NCI-H446 (cell line): Measurements from ENCODE around the gene APPL2.
"Not testable (repeated sequence)": the region's sequence is repeated elsewhere in the genome, so short reads cannot be mapped to it uniquely, and the experiment has no call there.

Experiments
- DNase-seq, 2 experiments: peaks; one replicate each; lab custom pipeline; 2025; lab: John Stamatoyannopoulos, UW

The APPL2 gene

DNA sequence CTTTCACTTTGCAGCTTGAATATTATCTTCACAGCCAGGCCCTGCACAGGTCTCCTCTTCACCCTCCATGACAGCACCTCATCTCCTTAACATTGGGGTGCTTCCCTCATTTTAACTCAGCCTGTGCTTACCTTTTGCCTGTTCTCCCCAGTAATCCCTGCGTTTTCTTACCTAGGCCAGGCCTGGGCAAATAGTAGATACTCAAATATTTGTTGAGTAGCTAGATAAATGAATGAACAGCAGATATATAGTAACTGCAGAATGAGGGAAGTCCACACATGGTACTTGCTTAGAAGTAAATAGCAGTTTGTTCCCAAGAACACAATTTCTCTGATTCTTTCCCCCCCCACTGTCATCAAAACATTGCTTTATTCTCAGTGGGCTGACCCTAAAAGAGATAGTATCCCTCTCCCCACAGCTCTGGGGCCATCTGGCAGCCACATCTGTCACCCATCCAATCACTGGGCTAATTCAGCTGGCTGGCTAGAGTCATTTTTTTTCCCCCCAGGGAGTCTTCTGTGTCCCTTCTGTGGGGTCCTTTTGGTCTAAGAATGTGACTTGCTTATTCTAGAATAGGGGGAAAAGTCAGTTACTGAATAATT, 43.2 kb downstream of the APPL2 start:
- DNase-seq, result no peak

DNA sequence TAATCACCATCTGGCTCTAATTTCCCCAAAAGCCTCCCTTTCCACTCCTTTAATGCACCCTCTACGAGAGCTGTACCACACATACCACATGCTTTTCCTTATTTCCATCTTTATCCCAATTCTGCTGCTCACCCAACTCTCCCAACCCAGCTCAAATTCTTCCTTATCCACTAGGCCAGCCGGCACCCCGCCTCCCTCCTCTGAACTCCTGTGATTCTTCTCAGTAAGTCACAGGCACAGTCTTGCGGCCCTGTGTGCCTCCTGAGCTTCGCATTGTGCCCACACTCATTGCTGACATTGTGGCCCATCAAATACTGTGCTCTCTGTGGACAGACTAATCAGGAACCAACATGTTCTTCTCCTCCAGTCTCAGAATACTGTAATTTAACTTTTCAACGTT, 45.4 kb downstream of the APPL2 start:
- DNase-seq, result no peak

DNA sequence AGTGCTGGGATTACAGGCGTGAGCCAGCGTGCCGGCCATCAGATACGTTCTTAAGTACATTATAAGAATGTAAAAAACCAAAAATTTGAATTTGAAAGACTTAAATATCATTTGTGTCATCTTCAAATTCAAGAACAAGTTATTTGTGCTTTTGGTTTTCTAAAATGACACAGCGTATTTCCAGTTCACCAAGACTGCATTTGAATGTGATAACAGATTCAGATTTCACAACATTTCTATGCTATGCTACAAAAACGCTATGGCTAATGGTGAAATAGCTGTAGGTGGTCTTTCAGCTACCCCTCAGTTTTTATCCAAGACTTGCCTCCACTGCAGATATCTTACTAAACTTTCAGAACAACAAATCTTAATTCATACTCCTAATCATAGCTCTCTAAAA, 46.7 kb downstream of the APPL2 start:
- DNase-seq, result no peak

DNA sequence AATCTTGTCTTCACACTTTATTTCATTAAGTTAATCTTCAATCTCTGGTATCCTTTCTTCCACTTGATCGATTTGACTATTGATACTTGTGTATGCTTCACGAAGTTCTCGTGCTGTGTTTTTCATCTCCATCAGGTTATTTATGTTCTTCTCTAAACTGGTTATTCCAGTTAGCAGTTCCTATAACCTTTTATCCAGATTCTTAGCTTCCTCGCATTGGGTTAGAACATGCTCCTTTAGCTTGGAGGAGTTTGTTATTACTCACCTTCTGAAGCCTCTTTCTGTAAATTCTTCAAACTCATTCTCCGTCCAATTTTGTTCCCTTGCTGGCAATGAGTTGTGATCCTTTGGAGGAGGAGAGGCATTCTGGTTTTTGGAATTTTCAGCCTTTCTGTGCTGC, 52.0 kb downstream of the APPL2 start:
- not testable (repeated sequence) for DNase-seq

DNA sequence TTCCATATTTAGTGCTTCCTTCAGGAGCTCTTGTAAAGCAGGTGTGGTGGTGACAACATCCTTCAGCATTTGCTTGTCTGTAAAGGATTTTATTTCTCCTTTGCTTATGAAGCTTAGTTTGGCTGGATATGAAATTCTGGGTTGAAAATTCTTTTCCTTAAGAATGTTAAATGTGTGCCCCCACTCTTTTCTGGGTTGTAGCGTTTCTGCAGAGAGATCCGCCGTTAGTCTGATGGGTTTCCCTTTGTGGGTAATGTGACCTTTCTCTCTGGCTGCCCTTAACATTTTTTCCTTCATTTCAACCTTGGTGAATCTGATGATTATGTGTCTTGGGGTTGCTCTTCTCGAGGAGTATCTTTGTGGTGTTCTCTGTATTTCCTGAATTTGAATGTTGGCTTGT, 52.6 kb downstream of the APPL2 start:
- DNase-seq, result not testable (repeated sequence)

DNA sequence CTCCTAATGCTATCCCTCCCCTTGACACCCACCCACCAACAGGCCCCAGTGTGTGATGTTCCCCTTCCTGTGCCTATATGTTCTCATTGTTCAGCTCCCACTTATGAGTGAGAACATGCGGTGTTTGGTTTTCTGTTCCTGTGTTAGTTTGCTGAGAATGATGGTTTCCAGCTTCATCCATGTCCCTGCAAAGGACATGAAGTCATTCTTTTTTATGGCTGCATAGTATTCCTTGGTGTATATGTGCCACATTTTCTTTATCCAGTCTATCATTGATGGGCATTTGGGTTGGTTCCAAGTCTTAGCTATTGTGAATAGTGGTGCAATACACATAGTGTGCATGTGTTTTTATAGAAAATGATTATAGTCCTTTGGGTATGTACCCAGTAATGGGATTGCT, 56.9 kb downstream of the APPL2 start:
- not testable (repeated sequence) for DNase-seq

DNA sequence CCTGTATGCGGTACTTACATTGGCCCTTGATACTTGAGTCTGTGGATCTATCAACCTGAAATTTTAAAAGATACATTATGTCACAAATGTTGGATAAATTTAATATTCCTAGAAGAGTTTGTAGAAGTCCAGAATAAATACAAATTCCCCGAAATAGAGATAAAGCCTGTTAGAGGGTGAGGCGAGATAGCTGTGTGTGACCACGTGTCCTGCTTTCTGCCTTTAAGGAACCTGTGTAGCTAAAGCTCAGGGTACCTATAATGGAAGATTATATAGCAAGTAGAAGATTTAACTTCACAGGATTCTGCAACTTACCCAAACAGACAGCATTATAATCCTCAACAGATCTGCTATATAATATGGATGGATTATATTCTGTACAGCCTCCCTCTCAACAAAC, 58.8 kb downstream of the APPL2 start:
- no peak for DNase-seq

DNA sequence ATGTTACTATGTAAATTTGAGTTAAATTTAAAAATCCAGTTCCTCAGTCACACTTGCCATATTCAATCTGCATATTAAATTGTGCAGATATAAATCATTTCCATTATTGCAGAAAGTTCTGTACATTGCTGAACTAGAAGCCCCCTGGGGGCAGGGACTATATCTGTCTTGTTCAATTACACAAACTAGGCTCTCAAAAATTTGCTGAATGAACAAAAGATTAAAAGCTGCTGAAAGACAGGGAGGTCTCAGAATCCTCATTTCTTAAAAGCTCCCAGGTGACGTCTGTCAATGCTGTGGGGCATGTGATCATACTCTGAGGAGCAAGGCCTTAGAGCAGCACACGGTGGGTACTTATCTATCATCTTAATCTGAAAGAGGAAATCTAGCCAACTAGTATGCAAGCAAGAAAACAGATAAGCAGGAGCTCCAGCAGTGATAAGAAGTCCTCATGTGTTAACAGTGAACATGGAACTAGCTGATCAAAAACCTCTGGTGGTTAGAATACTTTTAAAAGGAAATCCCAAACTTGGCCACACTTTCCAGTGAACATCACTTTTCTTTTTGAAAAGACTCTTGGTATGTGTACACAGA, 60.5 kb downstream of the APPL2 start:
- no peak for DNase-seq

DNA sequence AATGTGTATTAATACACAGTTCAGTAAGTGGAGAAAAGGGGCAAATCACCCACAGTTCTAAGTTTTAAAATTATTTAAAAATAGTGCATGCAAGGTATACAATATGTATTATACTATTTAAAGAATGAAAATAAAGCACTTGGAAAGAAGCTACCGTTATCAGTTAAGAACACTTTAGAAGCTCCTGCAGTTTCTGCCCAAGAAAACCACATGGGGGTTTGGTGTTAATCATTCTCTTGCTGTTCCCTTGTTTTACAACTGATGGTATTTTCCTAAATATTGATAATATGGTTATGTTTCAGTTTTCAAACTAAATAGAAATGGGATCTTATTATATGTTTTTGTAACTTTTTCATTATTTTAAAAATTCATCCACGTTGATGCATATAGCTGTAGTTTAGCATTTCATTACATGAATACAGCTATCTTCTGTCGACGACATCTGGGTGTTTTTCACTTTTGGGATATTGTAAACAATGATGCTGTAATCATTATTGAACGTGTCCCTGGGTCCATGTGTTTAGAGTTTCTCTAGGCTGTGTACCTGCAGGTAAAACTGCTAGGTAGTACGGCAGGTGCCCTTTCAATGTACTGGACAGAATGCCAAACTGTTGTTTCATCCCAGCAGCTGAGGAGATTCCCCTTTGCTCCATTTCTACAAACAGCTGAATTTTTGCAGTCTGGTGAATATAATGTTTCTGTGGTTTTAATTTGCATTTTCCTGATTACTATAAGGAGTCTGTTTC, 64.1 kb downstream of the APPL2 start:
- DNase-seq, result no peak

DNA sequence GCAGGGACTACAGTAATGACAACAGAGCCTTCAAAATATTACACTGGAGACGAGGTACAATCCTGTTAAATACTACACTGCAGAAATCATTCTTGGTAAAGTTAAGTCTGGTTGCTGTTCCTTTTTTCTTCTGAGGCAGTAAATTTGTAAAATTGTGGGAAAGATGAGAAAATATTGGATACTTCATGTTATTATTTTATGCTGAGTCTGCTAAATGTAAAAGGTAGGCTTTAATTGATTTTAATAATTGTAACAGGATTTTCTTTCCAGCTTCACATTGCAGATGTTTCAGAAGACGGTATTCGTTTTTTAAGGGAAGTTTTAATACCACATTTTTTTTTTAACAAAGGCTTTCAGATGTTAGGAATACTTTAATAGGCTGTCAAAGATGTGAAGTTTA, 65.8 kb downstream of the APPL2 start:
- DNase-seq, result no peak

DNA sequence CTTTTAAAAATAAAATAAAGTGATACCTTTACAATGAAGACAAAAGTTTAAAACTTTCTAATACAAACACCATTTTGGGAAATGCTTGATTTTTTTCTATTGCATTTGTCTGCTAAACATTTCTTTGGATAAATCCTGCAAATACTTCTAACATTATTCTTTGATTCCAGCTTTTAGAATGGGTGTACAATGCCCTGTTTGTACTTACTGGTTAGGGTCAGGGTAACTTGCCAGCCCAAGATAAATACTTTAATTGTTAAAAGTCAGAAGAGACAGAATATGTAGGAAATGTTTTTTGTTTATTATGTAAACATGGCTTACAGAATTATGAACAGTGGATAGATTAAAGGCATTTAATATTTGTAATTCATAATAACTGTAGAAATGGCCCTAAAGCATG, 68.0 kb downstream of the APPL2 start:
- no peak for DNase-seq

DNA sequence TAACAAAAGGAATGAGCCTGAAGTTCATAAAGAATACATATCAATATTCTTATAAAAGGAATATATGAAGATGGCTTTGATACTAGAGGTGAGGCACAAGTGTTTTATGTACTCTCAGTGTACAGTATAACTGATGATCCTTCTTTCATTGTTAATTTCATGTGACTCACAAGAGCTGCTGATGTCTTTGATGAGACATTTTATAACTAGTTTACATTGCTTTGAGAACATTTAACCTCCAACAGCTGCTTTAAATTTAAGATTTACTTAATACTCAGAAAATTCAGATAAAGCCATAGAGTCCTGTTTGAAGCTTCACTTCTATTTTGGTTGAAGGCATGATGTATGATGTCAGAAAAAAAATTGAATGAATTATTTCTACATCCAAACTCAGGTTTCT, 68.6 kb downstream of the APPL2 start:
- DNase-seq, result no peak

DNA sequence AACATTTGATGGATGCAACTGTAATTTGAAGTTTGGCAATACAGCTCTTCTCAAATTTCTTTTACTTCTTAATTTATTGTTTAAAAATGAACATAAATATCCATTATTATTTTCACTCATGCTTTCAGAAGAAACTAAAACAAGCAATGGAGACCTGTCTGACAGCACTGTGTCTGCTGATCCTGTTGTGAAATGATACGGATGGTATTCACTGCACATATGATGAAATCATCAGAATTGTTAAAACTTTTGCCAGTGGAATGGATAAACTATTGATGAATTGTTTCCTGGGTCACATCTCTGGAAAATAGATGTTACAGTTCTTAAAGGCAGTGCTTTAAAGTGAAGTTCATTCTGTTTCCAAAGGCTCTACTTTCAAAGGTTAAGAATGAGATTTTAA, 69.2 kb downstream of the APPL2 start:
- DNase-seq, result no peak

DNA sequence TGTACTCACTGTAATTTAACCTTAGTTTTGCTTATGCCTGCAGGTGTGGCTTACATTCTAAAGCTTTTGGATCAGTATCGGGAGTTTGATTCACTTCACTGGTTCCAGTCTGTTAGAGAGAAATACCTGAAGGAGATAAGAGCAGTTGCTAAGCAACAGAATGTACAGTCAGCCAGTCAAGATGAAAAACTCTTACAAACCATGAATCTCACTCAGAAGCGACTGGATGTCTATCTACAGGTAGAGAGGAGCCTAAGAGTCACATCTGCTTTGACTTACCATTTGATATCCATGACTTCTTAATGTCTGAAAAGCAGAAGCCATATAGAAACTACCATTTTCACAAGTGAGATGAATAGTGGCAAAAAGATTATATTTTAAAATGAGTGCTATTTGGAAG, 71.9 kb downstream of the APPL2 start:
- no peak for DNase-seq

DNA sequence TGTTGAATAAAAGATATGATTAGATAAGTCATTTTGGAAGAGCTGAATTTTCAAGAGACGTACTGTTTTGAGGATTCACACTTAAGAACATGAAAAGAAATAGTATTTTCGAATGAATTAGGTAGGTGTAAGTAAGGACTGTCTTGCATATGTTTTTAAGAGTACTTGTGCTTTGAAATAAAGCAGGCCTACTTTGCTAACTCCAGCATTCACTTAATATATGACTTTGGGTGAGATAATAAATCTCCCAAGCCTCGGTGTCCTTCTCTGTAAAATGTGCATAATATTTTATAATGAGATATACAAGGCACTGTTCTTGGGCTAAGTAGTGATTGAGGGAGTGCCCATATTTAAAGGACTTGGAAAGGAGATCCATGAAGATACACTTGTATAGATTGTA, 73.8 kb downstream of the APPL2 start:
- no peak for DNase-seq

DNA sequence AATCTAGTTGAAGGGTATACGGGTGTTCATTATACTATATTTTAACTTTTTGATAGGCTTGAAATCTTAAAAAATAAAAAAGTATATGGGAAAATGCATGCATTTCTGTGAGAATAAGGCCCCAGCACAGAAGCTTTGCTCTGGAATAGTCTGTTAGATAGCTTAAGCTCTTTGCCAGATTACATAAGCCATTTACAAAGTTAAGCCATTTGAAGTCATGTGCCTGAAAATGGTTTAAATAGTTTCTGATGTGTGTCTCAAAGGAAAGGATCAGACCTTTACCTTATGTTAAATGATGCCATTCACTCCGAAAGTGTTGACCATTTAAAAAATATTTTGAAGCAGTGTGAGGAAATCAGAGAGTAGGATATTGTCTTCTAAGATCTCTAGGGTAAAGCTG, 77.1 kb downstream of the APPL2 start:
- DNase-seq, result no peak

DNA sequence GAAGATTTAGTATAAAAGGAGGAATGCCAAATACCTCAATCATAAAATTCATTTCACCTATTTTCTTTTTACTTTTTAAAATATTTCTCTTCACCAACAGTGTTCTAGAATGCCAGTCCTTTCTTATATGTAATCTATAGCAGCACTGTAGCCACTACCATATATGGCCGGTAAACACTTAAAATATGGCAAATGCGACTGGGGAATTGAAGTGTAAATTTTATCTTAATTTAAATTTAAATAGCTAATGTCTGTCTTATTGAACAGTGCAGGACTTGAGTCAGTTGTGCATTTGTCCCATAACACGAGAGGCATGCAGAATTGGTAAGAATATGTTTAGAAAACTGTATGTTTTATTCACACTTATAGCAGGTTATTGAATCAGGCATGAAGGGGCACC, 78.4 kb downstream of the APPL2 start:
- no peak for DNase-seq

DNA sequence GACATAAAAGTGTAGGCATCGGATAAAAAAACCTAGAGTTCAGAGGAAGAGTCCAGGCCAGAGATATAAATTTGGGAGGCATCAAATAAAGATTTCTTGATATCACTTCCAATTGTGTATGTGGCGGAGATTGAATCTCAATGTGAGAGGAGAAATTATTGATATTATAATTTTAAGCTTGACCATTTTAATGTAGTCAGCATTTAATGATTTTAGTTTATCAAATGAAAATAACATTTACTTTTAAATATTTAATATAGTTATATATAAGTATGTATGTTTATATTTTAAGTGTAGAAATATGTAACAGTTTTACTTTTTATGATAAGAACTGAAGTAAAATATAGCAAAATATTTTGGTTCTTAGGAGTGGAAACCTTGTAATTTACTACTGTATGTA, 79.7 kb downstream of the APPL2 start:
- DNase-seq, result no peak

DNA sequence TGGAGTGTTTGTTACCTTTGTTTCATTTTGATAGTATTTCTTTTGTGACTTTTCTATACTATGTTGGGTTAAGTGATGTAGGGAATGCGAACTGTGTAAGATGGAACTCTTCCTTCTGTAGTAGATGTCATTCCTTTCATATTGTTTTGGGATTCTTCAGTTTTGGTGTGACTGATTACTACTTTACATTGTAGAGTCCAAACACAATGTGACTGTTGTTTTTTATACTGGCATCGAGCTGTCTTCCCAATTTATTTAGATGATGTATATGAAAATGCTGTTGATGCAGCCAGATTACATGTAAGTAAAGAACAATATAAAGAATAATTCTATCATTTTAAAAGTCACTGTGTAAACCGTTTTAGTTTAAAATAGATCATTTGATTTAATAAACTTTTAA, 93.7 kb downstream of the APPL2 start:
- DNase-seq, result no peak

DNA sequence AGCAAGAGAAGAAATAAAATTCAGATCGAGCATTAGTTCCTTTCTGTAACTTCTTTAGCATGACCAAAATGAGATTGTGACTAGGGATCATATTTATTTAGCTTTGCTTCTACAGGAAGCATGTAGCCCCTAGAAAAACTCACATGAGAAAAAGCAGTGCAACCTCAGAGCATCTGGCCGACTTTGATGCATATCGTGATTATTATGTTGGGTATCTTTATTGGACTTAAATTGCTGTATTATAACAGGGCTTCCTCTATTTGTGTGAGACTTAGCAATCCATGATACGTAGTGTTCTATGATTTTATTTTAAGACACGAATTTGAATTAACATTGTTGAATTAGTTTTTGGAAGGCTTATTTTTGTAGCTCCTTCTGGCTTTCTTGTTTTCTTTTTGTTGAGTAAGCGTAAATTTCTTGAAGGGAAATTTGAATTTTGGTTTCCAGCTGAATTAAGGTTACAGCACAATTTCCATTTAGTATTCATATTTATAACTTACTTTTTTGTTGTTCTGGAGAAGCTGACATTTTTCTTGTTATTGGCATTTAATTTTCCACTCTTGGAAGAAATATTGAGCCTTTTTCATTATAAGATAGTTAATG, 94.6 kb downstream of the APPL2 start:
- no peak for DNase-seq

DNA sequence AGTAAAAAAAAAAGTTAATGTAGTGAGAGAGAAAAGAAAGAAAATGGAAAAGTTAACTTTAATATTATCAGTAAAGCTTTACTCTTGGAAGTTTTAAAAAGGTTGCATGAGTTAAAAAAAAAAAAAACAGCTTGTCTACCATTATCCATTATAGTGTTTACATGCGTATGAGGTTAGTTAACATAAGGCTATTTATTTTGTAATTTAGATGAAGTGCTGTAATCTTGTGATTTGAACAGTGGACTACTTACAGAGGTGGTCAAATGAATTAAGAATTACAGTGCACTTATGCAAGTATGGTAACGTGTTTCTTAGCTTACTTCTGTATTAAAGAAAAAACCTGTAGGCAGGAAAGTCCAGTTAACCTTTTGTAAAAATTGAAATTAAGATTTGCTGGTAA, 97.7 kb downstream of the APPL2 start:
- DNase-seq, result no peak
